ENCODE results near the gene CRADD. TPM values are rescaled to one million over a fixed set of nuclear protein-coding genes. Genes with fewer than 3 reads are reported as not detected.

The CRADD gene
- total RNA-seq, 6 donors from 2014 or later, result 13.7 to 40.7 (median 29.0) TPM

GRCh38 chr12:93802698-93803423, 125.7 kb downstream of the CRADD start:
- peak overlapping the region; percentile 36 to 75 (median 68) for H3K27ac ChIP-seq
- H3K4me1 ChIP-seq, result peaks cover 0 to 18% (median 9%) of the 10 kb centered on the region in 4 donors
- DNase-seq (no peak), ATAC-seq (ENCODE audit: low FRiP score in 2 of 2) (no peak)
- no peak overlapping the region for H3K4me3 ChIP-seq
- TF ChIP-seq POLR2AphosphoS5 (IDR thresholded peaks at IDR 0.05), result no peak
- no peak for TF ChIP-seq POLR2A (IDR thresholded peaks at IDR 0.05)
- no peak for TF ChIP-seq CTCF (IDR thresholded peaks at IDR 0.05)
- no peak for TF ChIP-seq EP300 (IDR thresholded peaks at IDR 0.05)
- WGBS, 2 donors, result 50 to 54% methylated on average over 2 of the region's 2 CpGs
- no peaks in the 10 kb centered on the region for H3K36me3 ChIP-seq
- H3K9me3 ChIP-seq, result no peaks in the 10 kb centered on the region
- H3K27me3 ChIP-seq, result no peaks in the 10 kb centered on the region

- H3K27me3 ChIP-seq, result no peaks in the 10 kb centered on the region
- no peak for TF ChIP-seq POLR2AphosphoS5 (IDR thresholded peaks at IDR 0.05)
- TF ChIP-seq EP300 (IDR thresholded peaks at IDR 0.05), result no peak
- DNase-seq (no peak), ATAC-seq (ENCODE audit: low FRiP score in 2 of 2) (peak in 1 of 2 donors; percentile 34)
- no peak overlapping the region for H3K4me3 ChIP-seq
- peaks cover 0 to 18% (median 9%) of the 10 kb centered on the region in 4 donors for H3K4me1 ChIP-seq
- WGBS, 2 donors, result 50 to 54% methylated on average over 4 of the region's 4 CpGs
- H3K36me3 ChIP-seq, result no peaks in the 10 kb centered on the region
- H3K9me3 ChIP-seq, result no peaks in the 10 kb centered on the region
- H3K27ac ChIP-seq, result peak overlapping the region; percentile 36 to 75 (median 68)
Measured at GRCh38 chr12:93803424-93803807, 126.2 kb downstream of the CRADD start.

- Histone ChIP-seq H3K9me3 (no peaks in the 10 kb centered on the region), H3K27me3 (no peaks in the 10 kb centered on the region), H3K36me3 (no peaks in the 10 kb centered on the region), H3K27ac (peak overlapping the region in 2 of 4 donors; percentile 23 to 65), H3K4me1 (peaks cover 3 to 23% (median 12%) of the 10 kb centered on the region in 4 donors), H3K4me3 (no peak overlapping the region)
- DNase-seq (no peak), ATAC-seq (ENCODE audit: low FRiP score in 2 of 2) (no peak)
- TF ChIP-seq CTCF (IDR thresholded peaks at IDR 0.05), result no peak
- TF ChIP-seq EP300 (IDR thresholded peaks at IDR 0.05), result no peak
- no peak for TF ChIP-seq POLR2A (IDR thresholded peaks at IDR 0.05)
- TF ChIP-seq POLR2AphosphoS5 (IDR thresholded peaks at IDR 0.05), result no peak
- WGBS, 2 donors, result 75 to 81% methylated on average over 5 of the region's 5 CpGs
Measured at GRCh38 chr12:93804392-93805179, 127.4 kb downstream of the CRADD start.

GRCh38 chr12:93805736-93806141, 128.6 kb downstream of the CRADD start:
- no peak for TF ChIP-seq POLR2AphosphoS5 (IDR thresholded peaks at IDR 0.05)
- no peak for TF ChIP-seq CTCF (IDR thresholded peaks at IDR 0.05)
- TF ChIP-seq EP300 (IDR thresholded peaks at IDR 0.05), result no peak
- no peak for TF ChIP-seq POLR2A (IDR thresholded peaks at IDR 0.05)
- WGBS, 2 donors, result 92 to 96% methylated on average over 4 of the region's 4 CpGs
- Histone ChIP-seq H3K27me3 (no peaks in the 10 kb centered on the region), H3K36me3 (no peaks in the 10 kb centered on the region), H3K4me3 (no peak overlapping the region), H3K27ac (no peak overlapping the region), H3K4me1 (peaks cover 4 to 25% (median 14%) of the 10 kb centered on the region in 4 donors), H3K9me3 (no peaks in the 10 kb centered on the region)
- no peak for ATAC-seq (ENCODE audit: low FRiP score in 2 of 2)
- no peak for DNase-seq

GRCh38 chr12:93807354-93807753, 130.2 kb downstream of the CRADD start:
- Histone ChIP-seq H3K27ac (no peak overlapping the region), H3K9me3 (no peaks in the 10 kb centered on the region), H3K36me3 (no peaks in the 10 kb centered on the region), H3K27me3 (no peaks in the 10 kb centered on the region), H3K4me3 (no peak overlapping the region), H3K4me1 (peaks cover 9 to 28% (median 17%) of the 10 kb centered on the region in 4 donors)
- TF ChIP-seq POLR2AphosphoS5 (IDR thresholded peaks at IDR 0.05) (no peak), POLR2A (IDR thresholded peaks at IDR 0.05) (no peak), CTCF (IDR thresholded peaks at IDR 0.05) (no peak), EP300 (IDR thresholded peaks at IDR 0.05) (no peak)
- DNase-seq (no peak), ATAC-seq (ENCODE audit: low FRiP score in 2 of 2) (no peak)
- WGBS, 2 donors, result 75% methylated on average over 2 of the region's 2 CpGs
